Stimulated activated CD4-positive, alpha-beta T cell treated with anti-CD3 and anti-CD28 coated beads, Interleukin-15, amount 100 ng/mL, for 24 hours (primary cell): ENCODE results near the gene ZFAND3.

Experiments used
- DNase-seq: peaks from one replicate; pipeline ENCODE4 v3.0.0-alpha.2; 2020

The ZFAND3 gene

GRCh38 chr6:37897818-37898515, 78.4 kb downstream of the ZFAND3 start:
- DNase-seq: no peak

GRCh38 chr6:37903351-37904340, 84.1 kb downstream of the ZFAND3 start:
- no peak for DNase-seq

GRCh38 chr6:37904590-37904989, 85.1 kb downstream of the ZFAND3 start:
- no peak for DNase-seq

- no peak for DNase-seq
Observed at GRCh38 chr6:37906121-37906520, 86.6 kb downstream of the ZFAND3 start.

- no peak for DNase-seq
Observed at GRCh38 chr6:37910998-37911397, 91.5 kb downstream of the ZFAND3 start.

GRCh38 chr6:37913210-37913609, 93.7 kb downstream of the ZFAND3 start:
- no peak for DNase-seq

GRCh38 chr6:37915463-37915862, 95.9 kb downstream of the ZFAND3 start:
- no peak for DNase-seq

GRCh38 chr6:37916149-37916548, 96.6 kb downstream of the ZFAND3 start:
- DNase-seq: no peak

- DNase-seq: no peak
Observed at GRCh38 chr6:37916675-37917074, 97.1 kb downstream of the ZFAND3 start.

GRCh38 chr6:37917566-37917965, 98.0 kb downstream of the ZFAND3 start:
- DNase-seq: no peak

- no peak for DNase-seq
Observed at GRCh38 chr6:37919417-37920157, 100.1 kb downstream of the ZFAND3 start.

- no peak for DNase-seq
Observed at GRCh38 chr6:37920667-37921066, 101.1 kb downstream of the ZFAND3 start.

- DNase-seq: no peak
Observed at GRCh38 chr6:37922563-37922962, 103.0 kb downstream of the ZFAND3 start.

- no peak for DNase-seq
Observed at GRCh38 chr6:37923514-37923913, 104.0 kb downstream of the ZFAND3 start.

GRCh38 chr6:37926661-37927060, 107.1 kb downstream of the ZFAND3 start:
- no peak for DNase-seq

- no peak for DNase-seq
Observed at GRCh38 chr6:37928217-37928616, 108.7 kb downstream of the ZFAND3 start.

GRCh38 chr6:37930288-37930971, 110.9 kb downstream of the ZFAND3 start:
- no peak for DNase-seq

GRCh38 chr6:37931066-37931465, 111.5 kb downstream of the ZFAND3 start:
- no peak for DNase-seq

- DNase-seq: no peak
Observed at GRCh38 chr6:37934276-37934675, 114.7 kb downstream of the ZFAND3 start.

GRCh38 chr6:37936150-37936549, 116.6 kb downstream of the ZFAND3 start:
- DNase-seq: no peak

- DNase-seq: no peak
Observed at GRCh38 chr6:37936906-37937305, 117.4 kb downstream of the ZFAND3 start.

GRCh38 chr6:37938909-37939308, 119.4 kb downstream of the ZFAND3 start:
- DNase-seq: no peak
